Measurements from ENCODE around the gene TBC1D7. TPM values are rescaled to one million over a fixed set of nuclear protein-coding genes. Genes with fewer than 3 reads are reported as not detected.

Gene TBC1D7
- polyA plus RNA-seq, 1 donor from 2014 or later, result 67.9 TPM

DNA sequence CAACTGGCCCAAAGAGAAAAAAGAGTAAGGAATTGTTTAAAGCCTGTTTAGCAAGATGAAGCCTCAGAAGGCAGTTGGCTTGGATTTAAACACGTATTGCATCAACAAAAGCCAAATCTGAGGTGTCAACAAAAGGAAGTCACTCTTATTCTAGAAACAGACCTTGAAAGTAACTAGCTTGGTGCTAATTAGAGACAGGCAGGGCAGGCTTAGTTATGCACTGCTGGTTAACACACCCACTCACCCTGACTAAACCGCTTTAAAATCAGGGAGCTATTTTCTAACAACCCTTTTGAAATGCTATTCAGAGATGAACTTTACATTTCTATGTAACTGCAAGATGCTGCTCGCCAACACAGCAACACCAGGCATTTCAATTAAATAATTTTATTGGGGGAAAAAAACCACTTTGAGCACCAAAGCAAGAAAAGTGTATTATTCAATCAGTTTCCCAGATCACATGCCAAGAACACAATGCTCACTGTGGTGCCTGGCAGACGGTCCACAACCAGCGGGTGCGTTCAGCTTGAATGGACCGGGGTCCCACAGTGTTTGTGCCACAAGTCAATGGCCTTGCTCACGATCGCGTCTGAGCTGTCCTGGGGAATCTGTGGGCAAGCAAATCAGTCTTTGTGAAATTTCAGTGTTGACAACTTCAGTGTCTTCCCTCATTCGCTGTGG, 23.6 kb downstream of the TBC1D7 start:
- Histone ChIP-seq H2AFZ (ENCODE audit: low read depth, low read length) (no peak overlapping the region), H3K9ac (ENCODE audit: low read length) (no peak overlapping the region), H3K4me3 (ENCODE audit: low read length) (no peak overlapping the region), H3K27ac (ENCODE audit: low read length) (no peak overlapping the region), H3K4me2 (ENCODE audit: low read length) (no peak overlapping the region), H3K36me3 (ENCODE audit: insufficient read depth, low read length) (peaks cover 26% of the 10 kb centered on the region), H3K79me2 (replicated peaks; ENCODE audit: insufficient read depth, low read length) (no peaks in the 10 kb centered on the region), H3F3A (ENCODE audit: insufficient read depth, low read length, poor library complexity, severe bottlenecking) (no peaks in the 10 kb centered on the region), H3K9me3 (ENCODE audit: low read length) (no peaks in the 10 kb centered on the region), H4K20me1 (ENCODE audit: insufficient read depth) (no peaks in the 10 kb centered on the region), H3K9me2 (ENCODE audit: insufficient read depth, low read length) (no peaks in the 10 kb centered on the region), H3K27me3 (ENCODE audit: insufficient read depth, low read depth, low read length) (no peaks in the 10 kb centered on the region)
- TF ChIP-seq, protein P1, sequence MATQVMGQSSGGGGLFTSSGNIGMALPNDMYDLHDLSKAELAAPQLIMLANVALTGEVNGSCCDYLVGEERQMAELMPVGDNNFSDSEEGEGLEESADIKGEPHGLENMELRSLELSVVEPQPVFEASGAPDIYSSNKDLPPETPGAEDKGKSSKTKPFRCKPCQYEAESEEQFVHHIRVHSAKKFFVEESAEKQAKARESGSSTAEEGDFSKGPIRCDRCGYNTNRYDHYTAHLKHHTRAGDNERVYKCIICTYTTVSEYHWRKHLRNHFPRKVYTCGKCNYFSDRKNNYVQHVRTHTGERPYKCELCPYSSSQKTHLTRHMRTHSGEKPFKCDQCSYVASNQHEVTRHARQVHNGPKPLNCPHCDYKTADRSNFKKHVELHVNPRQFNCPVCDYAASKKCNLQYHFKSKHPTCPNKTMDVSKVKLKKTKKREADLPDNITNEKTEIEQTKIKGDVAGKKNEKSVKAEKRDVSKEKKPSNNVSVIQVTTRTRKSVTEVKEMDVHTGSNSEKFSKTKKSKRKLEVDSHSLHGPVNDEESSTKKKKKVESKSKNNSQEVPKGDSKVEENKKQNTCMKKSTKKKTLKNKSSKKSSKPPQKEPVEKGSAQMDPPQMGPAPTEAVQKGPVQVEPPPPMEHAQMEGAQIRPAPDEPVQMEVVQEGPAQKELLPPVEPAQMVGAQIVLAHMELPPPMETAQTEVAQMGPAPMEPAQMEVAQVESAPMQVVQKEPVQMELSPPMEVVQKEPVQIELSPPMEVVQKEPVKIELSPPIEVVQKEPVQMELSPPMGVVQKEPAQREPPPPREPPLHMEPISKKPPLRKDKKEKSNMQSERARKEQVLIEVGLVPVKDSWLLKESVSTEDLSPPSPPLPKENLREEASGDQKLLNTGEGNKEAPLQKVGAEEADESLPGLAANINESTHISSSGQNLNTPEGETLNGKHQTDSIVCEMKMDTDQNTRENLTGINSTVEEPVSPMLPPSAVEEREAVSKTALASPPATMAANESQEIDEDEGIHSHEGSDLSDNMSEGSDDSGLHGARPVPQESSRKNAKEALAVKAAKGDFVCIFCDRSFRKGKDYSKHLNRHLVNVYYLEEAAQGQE (IDR thresholded peaks at IDR 0.05; ENCODE audit: borderline replicate concordance), result no peak
- TF ChIP-seq, protein P2, sequence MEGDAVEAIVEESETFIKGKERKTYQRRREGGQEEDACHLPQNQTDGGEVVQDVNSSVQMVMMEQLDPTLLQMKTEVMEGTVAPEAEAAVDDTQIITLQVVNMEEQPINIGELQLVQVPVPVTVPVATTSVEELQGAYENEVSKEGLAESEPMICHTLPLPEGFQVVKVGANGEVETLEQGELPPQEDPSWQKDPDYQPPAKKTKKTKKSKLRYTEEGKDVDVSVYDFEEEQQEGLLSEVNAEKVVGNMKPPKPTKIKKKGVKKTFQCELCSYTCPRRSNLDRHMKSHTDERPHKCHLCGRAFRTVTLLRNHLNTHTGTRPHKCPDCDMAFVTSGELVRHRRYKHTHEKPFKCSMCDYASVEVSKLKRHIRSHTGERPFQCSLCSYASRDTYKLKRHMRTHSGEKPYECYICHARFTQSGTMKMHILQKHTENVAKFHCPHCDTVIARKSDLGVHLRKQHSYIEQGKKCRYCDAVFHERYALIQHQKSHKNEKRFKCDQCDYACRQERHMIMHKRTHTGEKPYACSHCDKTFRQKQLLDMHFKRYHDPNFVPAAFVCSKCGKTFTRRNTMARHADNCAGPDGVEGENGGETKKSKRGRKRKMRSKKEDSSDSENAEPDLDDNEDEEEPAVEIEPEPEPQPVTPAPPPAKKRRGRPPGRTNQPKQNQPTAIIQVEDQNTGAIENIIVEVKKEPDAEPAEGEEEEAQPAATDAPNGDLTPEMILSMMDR (IDR thresholded peaks at IDR 0.05; ENCODE audit: poor library complexity, severe bottlenecking), result no peak
- TF ChIP-seq EZH2 (IDR thresholded peaks at IDR 0.05; ENCODE audit: borderline replicate concordance, insufficient read depth, low read length, poor library complexity, severe bottlenecking) (no peak), RAD21 (conservative IDR thresholded peaks at IDR 0.05) (no peak), SMC3 (conservative IDR thresholded peaks at IDR 0.05; ENCODE audit: poor library complexity) (no peak), MXI1 (conservative IDR thresholded peaks at IDR 0.05; ENCODE audit: poor library complexity, severe bottlenecking) (no peak), POLR2AphosphoS5 (IDR thresholded peaks at IDR 0.05) (no peak), TAF1 (IDR thresholded peaks at IDR 0.05; ENCODE audit: low read depth) (no peak), EP300 (conservative IDR thresholded peaks at IDR 0.05; ENCODE audit: poor library complexity, severe bottlenecking) (no peak)

DNA sequence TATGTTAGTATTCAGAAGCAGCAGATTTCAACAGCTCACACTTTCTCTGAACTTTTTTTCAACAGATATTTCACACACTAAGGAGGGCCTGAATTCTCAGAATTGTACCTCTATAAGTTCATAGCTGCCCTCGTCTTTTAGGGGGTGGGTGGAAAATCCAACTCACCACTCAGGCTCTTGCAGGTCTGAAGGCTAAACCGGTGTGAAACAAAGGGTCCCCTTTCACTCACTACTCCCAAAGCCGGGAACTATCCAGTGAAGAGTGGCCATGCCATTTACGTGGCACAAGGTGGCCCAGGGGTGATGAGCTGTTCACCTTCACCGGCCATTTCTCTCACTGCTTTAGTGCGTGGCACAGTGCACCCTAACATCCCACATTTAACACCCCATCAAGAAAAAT, 24.2 kb downstream of the TBC1D7 start:
- Histone ChIP-seq H4K20me1 (ENCODE audit: insufficient read depth) (no peaks in the 10 kb centered on the region), H3K79me2 (replicated peaks; ENCODE audit: insufficient read depth, low read length) (no peaks in the 10 kb centered on the region), H3K9me3 (ENCODE audit: low read length) (no peaks in the 10 kb centered on the region), H3F3A (ENCODE audit: insufficient read depth, low read length, poor library complexity, severe bottlenecking) (no peaks in the 10 kb centered on the region), H3K27me3 (ENCODE audit: insufficient read depth, low read depth, low read length) (no peaks in the 10 kb centered on the region), H3K27ac (ENCODE audit: low read length) (no peak overlapping the region), H3K9me2 (ENCODE audit: insufficient read depth, low read length) (no peaks in the 10 kb centered on the region), H3K4me2 (ENCODE audit: low read length) (no peak overlapping the region), H3K4me3 (ENCODE audit: low read length) (no peak overlapping the region), H3K36me3 (ENCODE audit: insufficient read depth, low read length) (peaks cover 26% of the 10 kb centered on the region), H3K9ac (ENCODE audit: low read length) (no peak overlapping the region), H2AFZ (ENCODE audit: low read depth, low read length) (no peak overlapping the region)
- TF ChIP-seq, protein P2 (IDR thresholded peaks at IDR 0.05; ENCODE audit: poor library complexity, severe bottlenecking), result no peak
- TF ChIP-seq MXI1 (conservative IDR thresholded peaks at IDR 0.05; ENCODE audit: poor library complexity, severe bottlenecking) (no peak), EZH2 (IDR thresholded peaks at IDR 0.05; ENCODE audit: borderline replicate concordance, insufficient read depth, low read length, poor library complexity, severe bottlenecking) (no peak), SMC3 (conservative IDR thresholded peaks at IDR 0.05; ENCODE audit: poor library complexity) (no peak), EP300 (conservative IDR thresholded peaks at IDR 0.05; ENCODE audit: poor library complexity, severe bottlenecking) (no peak), RAD21 (conservative IDR thresholded peaks at IDR 0.05) (no peak), TAF1 (IDR thresholded peaks at IDR 0.05; ENCODE audit: low read depth) (no peak), POLR2AphosphoS5 (IDR thresholded peaks at IDR 0.05) (no peak)
- TF ChIP-seq, protein P1 (IDR thresholded peaks at IDR 0.05; ENCODE audit: borderline replicate concordance), result no peak
